Tibial artery (tissue), 4 donors: ENCODE data around the gene SPTA1.

ENCODE experiments used
- DNase-seq, 2 donors: peaks; one replicate each; pipeline ENCODE4 v3.0.0-alpha.2; 2019
- H3K27ac ChIP-seq, 2 donors: fragments of 200-600 bp; sonication (generic) in 1 of 2; 1 replicate in 1 of 2; 2 replicates in 1 of 2; pipeline ENCODE4 v1.5.1; 2018 to 2019; ENCODE audit warnings: mild to moderate bottlenecking in 1 of 2
- H3K27me3 ChIP-seq, 2 donors: fragments of 200-600 bp; sonication (generic) in 1 of 2; one replicate each; pipeline versions ENCODE4 v1.5.1 to v1.6.0; 2016 to 2019
- H3K36me3 ChIP-seq, 3 donors: fragments of 200-600 bp; sonication (generic) in 2 of 3; one replicate each; pipeline ENCODE4 v1.5.1; 2016 to 2019; ENCODE audit warnings: mild to moderate bottlenecking in 2 of 3
- H3K4me1 ChIP-seq, 4 donors: fragments of 200-600 bp; sonication (generic) in 2 of 4; 1 replicate in 3 of 4; 2 replicates in 1 of 4; pipeline ENCODE4 v1.5.1; 2016 to 2019
- H3K4me3 ChIP-seq, 2 donors: fragments of 200-600 bp; sonication (generic) in 1 of 2; 1 replicate in 1 of 2; 2 replicates in 1 of 2; pipeline ENCODE4 v1.5.1; 2018 to 2019; ENCODE audit warnings: mild to moderate bottlenecking in 2 of 2
- H3K9me3 ChIP-seq, 3 donors: fragments of 200-600 bp; sonication (generic) in 1 of 3; one replicate each; pipeline ENCODE4 v1.5.1; 2016 to 2019
- CTCF ChIP-seq, 2 experiments: fragments of 200-600 bp in 1 of 2; fragments of 450-650 bp in 1 of 2; IDR thresholded peaks; one replicate each; pipeline ENCODE4 v1.5.1; 2017 to 2019; ENCODE audit warnings: antibody characterized with exemption in 2 of 2, mild to moderate bottlenecking in 1 of 2, moderate library complexity in 1 of 2
- intact Hi-C: fragments of 100-400 bp; cut with DNase I; formaldehyde crosslinking; loops from one replicate; pipeline ENCODE4 v1.15.0; 2023; ENCODE audit warnings: low total_unique reads

SPTA1 gene

GRCh38 chr1:158638904-158639303, 47.6 kb downstream of the SPTA1 start:
- Histone ChIP-seq H3K27me3 (no peaks in the 10 kb centered on the region), H3K4me3 (no peak overlapping the region), H3K9me3 (no peaks in the 10 kb centered on the region), H3K36me3 (no peaks in the 10 kb centered on the region), H3K27ac (no peak overlapping the region), H3K4me1 (no peaks in the 10 kb centered on the region)
- no peak for DNase-seq
- TF ChIP-seq CTCF (IDR thresholded peaks at IDR 0.05) = no peak
- intact Hi-C loops = no loop called here

GRCh38 chr1:158638146-158638545, 48.4 kb downstream of the SPTA1 start:
- DNase-seq = no peak
- no peak overlapping the region for H3K27ac ChIP-seq
- no peaks in the 10 kb centered on the region for H3K9me3 ChIP-seq
- H3K4me3 ChIP-seq = no peak overlapping the region
- intact Hi-C loops = no loop called here
- H3K4me1 ChIP-seq = no peaks in the 10 kb centered on the region
- H3K36me3 ChIP-seq = no peaks in the 10 kb centered on the region
- H3K27me3 ChIP-seq = no peaks in the 10 kb centered on the region
- TF ChIP-seq CTCF (IDR thresholded peaks at IDR 0.05) = no peak

GRCh38 chr1:158613764-158614163, 72.8 kb downstream of the SPTA1 start:
- TF ChIP-seq CTCF (IDR thresholded peaks at IDR 0.05) = no peak
- intact Hi-C loops = no loop called here
- H3K27ac ChIP-seq = no peak overlapping the region
- H3K4me3 ChIP-seq = no peak overlapping the region
- H3K9me3 ChIP-seq = no peaks in the 10 kb centered on the region
- no peaks in the 10 kb centered on the region for H3K27me3 ChIP-seq
- no peaks in the 10 kb centered on the region for H3K36me3 ChIP-seq
- no peaks in the 10 kb centered on the region for H3K4me1 ChIP-seq
- DNase-seq = no peak

GRCh38 chr1:158611916-158612315, 74.6 kb downstream of the SPTA1 start:
- no peaks in the 10 kb centered on the region for H3K27me3 ChIP-seq
- H3K27ac ChIP-seq = no peak overlapping the region
- intact Hi-C loops = no loop called here
- no peak for DNase-seq
- no peaks in the 10 kb centered on the region for H3K9me3 ChIP-seq
- TF ChIP-seq CTCF (IDR thresholded peaks at IDR 0.05) = no peak
- H3K4me1 ChIP-seq = no peaks in the 10 kb centered on the region
- H3K4me3 ChIP-seq = no peak overlapping the region
- H3K36me3 ChIP-seq = no peaks in the 10 kb centered on the region

- TF ChIP-seq CTCF (IDR thresholded peaks at IDR 0.05) = no peak
- H3K4me3 ChIP-seq = no peak overlapping the region
- no peak for DNase-seq
- H3K4me1 ChIP-seq = no peaks in the 10 kb centered on the region
- H3K27me3 ChIP-seq = no peaks in the 10 kb centered on the region
- no peaks in the 10 kb centered on the region for H3K9me3 ChIP-seq
- H3K36me3 ChIP-seq = no peaks in the 10 kb centered on the region
- H3K27ac ChIP-seq = no peak overlapping the region
- intact Hi-C loops = no loop called here
Measured at GRCh38 chr1:158607296-158607695, 79.2 kb downstream of the SPTA1 start.

GRCh38 chr1:158604968-158605367, 81.5 kb downstream of the SPTA1 start, which contains the start of gene OR10Z1:
OR10Z1 (plus strand) TSS chr1:158605268; CDS start chr1:158606439, 1,171 bp downstream.
- no peak for TF ChIP-seq CTCF (IDR thresholded peaks at IDR 0.05)
- Histone ChIP-seq H3K27ac (no peak within 1 kb of the TSS), H3K36me3 (no peaks in the 10 kb centered on the region), H3K4me3 (no peak within 1 kb of the TSS), H3K27me3 (no peaks in the 10 kb centered on the region), H3K9me3 (no peaks in the 10 kb centered on the region), H3K4me1 (no peaks in the 10 kb centered on the region)
- intact Hi-C loops = no loop called here
- no peak for DNase-seq
